ENCODE measurements around the gene MGLL.

Gene MGLL

GRCh38 chr3:127751163-127751621, 71.1 kb downstream of the MGLL start:
- DNase-seq: no peak

- peak in 1 of 2 experiments; percentile 10 for DNase-seq
Measured at GRCh38 chr3:127750226-127751031, 71.9 kb downstream of the MGLL start.

- no peak for DNase-seq
Measured at GRCh38 chr3:127749787-127750225, 72.5 kb downstream of the MGLL start.

- no peak for DNase-seq
Measured at GRCh38 chr3:127749361-127749760, 73.0 kb downstream of the MGLL start.

GRCh38 chr3:127748754-127749327, 73.5 kb downstream of the MGLL start:
- DNase-seq: no peak

- no peak for DNase-seq
Measured at GRCh38 chr3:127747751-127748521, 74.4 kb downstream of the MGLL start.

GRCh38 chr3:127747066-127747465, 75.2 kb downstream of the MGLL start:
- DNase-seq: no peak

GRCh38 chr3:127746400-127747057, 75.8 kb downstream of the MGLL start:
- no peak for DNase-seq

GRCh38 chr3:127745656-127746399, 76.5 kb downstream of the MGLL start:
- no peak for DNase-seq

- DNase-seq: no peak
Measured at GRCh38 chr3:127744875-127745274, 77.4 kb downstream of the MGLL start.

- DNase-seq: no peak
Measured at GRCh38 chr3:127744253-127744815, 78.0 kb downstream of the MGLL start.

GRCh38 chr3:127743351-127744252, 78.7 kb downstream of the MGLL start:
- no peak for DNase-seq

GRCh38 chr3:127742580-127742979, 79.7 kb downstream of the MGLL start:
- DNase-seq: no peak

GRCh38 chr3:127741690-127742089, 80.6 kb downstream of the MGLL start:
- no peak for DNase-seq

- DNase-seq: no peak
Measured at GRCh38 chr3:127741246-127741645, 81.1 kb downstream of the MGLL start.

- DNase-seq: no peak
Measured at GRCh38 chr3:127740136-127740915, 82.0 kb downstream of the MGLL start.

GRCh38 chr3:127739347-127740135, 82.8 kb downstream of the MGLL start:
- DNase-seq: no peak

- no peak for DNase-seq
Measured at GRCh38 chr3:127738192-127738840, 84.0 kb downstream of the MGLL start.

Measured in activated CD4-positive, alpha-beta T cell treated with anti-CD3 and anti-CD28 coated beads, Interleukin-2, amount 50 U/mL, for 48 hours (primary cell).